Activated CD8-positive, alpha-beta memory T cell treated with anti-CD3 and anti-CD28 coated beads, Interleukin-2, amount 50 U/mL, for 1 hour (primary cell): ENCODE measurements around the gene KCND2.

Experiments used
- DNase-seq: peaks from one replicate; pipeline ENCODE4 v3.0.0-alpha.2; 2020; ENCODE audit errors: extremely low read depth

Gene KCND2

DNA sequence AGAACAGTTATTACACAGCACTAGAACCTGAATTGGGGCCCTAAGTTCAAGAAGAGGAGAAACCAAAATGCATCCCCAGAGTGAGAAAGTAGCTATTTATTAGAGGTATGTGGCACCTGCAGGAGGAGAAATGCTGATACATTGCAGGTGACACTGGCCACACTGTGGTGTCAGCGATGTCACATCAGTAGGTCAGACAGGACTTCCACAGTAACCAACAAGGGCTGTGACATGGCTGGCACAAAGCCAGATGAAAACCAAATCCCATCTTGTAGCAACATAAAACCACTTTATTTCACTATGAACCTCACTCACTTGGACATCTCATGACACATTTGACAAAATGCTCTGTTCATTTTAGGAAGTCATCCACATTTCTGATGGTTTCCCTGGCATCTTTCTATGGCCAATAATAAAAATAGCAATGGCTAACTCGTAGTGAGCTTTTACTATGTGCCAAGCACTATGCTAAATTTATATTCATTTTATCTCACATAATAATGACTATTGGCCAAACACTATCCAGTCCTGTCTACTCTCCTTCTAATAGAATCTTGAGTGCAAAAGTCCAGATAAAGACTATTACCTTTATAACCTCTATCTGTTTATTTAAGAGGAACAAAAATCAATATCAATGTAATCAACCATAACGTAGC, 430.7 kb downstream of the KCND2 start:
- DNase-seq, result no peak

DNA sequence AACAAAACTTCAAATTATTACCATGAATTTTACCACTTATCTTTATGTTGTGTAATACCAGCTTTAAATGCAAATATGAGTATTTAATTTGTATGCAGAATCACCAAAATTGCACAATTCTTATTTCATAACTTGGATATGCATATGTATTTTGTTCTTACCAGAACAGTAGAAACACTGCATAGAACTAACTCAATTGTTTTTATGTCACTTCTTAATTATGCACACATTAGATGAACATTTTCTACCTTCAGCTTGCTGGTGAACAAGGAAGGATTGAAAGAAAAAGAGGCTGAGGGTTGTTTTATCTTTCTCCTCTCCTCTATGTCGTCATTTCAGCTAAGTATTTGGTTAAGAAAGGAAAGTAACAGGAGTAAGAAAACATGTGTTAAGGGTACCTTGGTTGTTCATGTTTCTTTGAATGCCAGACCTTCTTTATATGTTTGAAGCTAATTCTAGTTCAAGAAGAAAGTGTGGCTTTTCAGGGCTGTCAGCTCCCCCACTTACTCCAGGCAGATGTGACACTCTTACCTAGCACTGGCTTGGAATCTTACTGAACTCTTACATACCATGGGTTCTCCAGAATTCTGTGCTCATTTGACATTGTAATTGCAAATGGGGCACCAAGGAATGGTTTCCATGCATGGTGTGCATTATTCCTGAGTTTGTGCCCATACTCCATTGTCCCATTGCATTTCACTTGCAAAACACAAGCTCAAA, 436.4 kb downstream of the KCND2 start:
- DNase-seq, result no peak

DNA sequence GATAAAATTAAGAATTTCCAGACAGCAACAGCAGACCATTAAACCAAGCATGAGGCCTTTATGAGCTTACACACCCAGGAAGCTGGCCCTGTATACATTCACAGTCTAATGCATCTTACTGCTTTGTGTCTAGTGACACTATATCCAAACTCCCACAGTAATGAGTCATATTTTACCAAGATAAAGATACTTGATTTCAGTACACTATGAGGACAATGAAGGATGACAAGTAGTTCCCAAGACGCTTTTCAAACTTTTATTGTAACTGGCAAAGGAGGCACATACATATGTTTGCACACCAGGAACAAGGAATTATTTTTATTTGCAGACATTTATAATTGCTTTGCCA, 437.0 kb downstream of the KCND2 start:
- DNase-seq, result no peak

DNA sequence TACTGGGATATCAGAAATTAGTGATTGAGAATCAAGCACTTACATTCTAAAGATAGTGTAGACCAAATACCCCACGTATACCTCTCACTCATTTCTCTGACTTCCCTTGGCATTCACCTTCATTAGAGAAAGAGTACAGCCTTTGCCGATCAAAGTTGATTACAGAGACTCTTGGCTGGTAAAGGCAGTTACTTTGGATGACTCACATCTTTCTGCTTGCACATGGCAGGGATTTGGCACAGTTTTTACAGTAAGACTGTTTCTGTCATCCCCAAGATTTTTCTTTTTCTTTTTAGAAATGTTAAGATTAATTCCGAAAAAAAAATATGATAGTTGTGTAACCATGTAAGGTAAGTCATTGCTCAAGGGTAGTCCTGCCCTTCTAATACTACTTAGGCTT, 442.0 kb downstream of the KCND2 start:
- DNase-seq, result no peak

DNA sequence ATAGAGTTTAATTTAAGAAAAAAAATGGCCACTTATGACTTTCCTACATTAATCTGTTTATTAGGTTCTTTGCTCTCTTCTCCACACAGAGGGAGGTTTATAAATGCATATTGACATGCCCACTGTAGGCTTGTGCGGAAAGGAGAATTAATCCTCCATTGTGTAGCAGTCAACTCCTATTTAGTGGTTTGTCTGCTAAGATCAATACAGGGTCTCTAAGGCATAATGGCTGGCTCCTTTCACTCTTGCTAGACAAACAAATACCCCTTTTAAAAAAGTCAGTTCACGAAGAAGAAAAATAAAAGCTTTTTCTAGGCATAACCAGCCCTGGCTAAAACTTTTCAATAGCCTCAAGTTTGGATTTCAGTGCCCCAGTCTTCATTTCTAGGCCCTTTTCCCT, 443.3 kb downstream of the KCND2 start:
- DNase-seq, result no peak

DNA sequence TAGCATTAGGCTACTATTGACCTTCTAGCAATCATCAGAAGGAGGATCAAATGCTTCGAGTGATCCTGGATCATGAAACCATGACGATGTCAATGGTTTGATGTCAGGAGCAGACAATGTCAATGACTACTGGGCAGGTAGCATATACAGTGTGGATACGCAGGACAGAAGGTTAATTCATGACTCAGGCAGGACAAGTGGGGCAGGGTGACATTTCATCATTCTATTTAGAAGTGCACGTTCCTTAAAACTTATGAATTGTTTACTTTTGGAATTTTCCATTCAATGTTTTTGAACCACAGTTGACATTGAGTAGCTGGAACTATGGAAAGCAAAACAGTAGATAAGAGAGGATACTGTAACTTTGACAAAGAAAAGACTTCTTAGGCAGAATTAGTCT, 444.2 kb downstream of the KCND2 start:
- DNase-seq, result no peak

DNA sequence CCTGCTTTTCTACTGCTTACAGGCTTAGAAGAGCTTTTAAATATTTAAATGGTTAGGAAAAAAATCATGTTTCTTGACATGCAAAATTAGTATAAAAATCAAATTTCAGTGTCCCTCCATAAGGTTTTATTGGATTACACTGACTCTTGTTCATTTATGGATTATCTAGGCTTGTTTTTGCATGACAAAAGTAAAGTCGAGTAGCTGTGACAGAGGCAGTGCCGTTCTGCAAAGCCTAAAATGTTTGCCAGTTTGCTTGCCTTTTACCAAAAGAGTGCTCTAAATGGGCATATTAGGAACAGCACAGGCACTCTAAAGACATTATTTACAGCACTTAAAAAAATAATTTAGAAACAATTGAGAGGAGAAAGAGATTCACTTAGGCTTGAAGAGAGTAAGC, 445.4 kb downstream of the KCND2 start:
- no peak for DNase-seq

DNA sequence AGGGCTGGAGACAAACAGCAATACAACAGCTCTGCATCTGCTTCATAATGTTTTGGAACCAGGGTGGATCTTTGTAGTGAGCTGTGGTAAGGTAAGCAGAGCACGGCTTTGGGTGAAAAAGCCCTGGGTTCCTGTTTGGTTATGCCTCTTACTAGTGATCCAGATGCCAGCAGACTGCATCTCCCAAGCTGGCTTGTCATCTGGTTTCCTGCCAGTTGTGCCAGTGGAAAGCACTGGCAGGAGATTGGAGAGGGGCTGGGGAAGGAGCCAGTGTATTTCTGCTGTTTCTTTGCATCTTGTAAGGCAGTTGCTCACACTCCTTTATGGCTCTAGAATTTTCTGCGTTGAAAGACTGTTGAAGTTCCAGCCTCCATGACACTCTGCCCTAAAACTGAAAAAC, 447.3 kb downstream of the KCND2 start:
- DNase-seq, result no peak

DNA sequence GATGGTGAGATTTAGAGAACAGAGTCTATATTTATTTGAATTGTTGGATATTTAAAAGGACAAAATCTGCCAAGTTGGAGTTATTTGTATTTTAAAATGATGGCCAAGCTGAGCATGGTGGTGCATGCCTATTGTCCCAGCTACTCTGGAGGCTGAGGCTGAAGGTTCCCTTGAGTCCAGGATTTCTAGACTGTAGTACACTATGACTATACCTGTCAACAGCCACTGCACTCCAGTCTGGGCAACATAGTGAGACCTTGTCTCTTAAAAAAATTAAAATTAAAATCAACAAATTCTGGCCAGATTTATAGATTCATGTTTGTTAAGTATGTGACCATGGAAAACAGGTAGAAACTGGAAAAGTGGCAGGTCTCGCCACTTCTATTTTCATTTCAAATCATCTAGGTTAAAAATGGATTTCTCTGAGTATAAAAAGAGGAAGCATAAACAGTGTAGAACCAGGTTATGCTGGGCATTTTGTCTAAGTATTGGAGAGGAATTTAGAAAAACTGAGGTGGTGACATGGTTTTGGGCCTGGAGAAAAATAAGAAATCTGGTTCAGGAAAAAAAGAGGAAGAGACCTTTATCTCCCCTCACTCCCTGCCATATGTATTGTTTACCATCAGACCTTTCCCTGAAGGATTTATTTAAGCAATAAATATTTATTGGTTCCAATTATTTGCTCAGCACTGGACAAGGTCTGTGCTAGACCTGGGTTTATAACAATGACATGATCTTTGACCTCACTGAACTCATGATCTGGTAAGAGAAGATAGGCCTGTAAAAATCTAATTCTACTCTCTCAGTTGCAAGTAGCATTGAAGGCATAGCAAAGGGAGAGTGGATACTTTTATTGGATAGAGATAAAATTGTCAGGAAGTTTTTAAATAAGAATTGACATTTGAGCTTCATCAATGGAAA, 450.8 kb downstream of the KCND2 start:
- no peak for DNase-seq

DNA sequence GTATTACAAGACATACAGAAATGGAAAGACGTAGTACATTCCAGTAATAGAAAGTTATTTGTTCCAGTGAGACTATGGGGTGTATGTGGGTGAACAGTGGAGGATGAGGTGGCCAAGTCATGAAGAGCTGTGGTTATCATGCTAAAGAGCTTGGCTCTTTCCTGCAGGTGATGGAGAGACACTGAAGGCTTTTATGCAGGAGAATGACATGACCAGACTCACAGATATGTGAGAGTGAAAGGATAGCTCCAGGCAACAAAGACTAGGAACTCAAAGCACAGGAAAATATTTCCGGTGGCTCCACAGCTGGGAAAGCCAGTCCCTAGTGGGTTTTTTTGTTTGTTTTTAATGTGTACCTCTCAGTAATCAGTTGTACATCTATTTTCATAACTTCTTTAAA, 451.5 kb downstream of the KCND2 start:
- DNase-seq, result no peak

DNA sequence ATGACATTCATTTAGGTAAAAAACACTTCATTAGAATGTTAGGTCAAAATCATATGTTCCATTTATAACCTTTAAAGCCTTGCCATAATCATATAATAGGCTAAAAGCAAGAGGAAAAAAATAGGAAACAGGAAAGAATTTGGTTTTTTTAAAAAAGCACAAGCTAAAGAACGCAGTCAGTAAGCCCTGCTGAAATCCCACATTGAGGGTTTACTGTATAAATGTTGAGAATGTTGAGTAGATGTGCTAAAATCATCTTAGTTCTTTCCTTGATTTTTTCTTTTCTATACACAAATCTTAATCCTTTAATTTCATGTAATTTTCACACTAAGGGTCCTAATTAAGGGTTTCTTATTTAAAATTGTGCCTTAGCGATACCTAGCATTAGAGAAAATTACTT, 452.0 kb downstream of the KCND2 start:
- no peak for DNase-seq

DNA sequence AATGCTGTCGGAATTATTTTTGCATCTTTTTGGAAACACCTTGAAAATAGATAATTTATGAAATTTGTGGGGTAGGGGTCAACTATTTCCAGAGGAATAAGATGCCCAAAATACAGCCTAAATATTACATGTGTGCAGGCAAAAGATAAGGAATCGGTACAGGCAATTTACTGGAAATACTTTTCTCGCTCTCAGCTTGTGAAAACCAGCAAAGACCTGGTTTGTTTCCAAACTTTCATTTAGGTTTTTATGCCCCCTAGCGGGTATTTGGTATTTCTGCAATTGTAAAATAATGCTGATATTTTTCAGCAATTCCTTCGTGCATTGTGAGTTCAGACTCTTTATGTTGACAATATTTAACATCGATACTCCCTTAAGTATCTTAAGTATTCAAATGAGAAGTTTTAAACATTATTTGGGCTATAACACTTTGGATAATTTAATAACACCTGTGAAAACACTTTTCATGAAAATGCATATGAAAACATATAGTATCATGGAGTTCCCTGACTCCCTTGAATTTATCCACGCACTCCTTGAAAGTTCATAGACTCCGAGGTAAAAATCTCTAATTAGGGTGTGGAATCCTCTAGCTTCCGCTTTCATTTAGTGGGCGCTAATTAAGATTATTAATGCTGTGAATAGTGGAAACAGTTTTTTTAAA, 452.5 kb downstream of the KCND2 start:
- DNase-seq, result no peak

DNA sequence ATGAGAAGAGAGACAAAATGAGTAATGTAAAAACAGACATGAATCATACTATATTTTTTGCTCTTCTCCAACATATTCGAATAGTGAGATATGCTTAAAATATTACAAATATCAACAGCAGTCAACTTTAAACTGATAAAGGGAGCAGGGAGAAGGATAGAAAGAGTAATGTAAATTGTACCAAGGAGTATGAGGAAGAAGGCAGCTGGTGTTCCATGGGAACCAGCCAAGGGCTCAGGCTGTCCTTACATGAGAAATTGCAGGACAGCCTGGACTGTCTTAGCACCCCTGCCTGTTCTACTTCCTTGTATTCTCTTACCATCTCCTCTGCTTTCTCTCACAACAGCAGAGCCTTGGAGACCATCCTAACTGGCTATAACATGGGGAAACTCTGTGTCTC, 456.3 kb downstream of the KCND2 start:
- DNase-seq, result no peak

DNA sequence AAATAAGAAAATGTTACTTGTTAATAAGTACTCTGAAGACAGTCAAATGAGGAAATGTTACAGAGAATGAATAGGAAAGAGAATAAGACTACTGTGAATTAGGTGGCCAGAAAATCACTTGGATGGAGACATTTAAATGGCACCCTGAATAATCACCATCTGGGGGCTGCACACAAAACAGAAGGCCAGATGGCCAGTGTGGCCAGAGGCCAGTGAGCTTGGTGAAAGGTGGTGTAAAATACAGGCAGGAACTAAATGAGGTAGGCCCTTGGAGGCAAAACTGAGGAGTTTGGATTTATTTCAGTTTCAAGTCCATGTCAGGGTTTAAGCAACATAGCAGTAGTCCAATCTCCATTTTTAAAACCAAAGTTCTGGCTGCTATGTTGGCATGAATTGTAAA, 458.3 kb downstream of the KCND2 start:
- no peak for DNase-seq

DNA sequence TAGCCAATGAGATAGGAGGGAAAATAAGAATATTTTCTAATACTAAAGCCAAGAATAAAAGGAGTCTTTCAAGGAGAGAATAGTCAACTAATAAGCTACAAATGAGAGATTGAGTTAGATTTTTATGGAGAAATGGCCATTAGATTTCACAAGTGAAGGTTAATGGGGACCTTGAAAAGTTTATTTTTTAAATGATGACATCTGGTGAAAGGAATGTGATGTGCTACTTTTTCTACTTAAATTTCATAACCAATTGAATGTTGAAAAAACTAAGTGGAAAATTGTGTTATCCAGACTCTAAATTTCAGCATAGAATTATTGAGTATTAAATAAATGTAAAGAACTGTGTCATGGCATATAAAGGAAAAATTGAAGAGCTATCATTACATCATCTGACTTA, 459.3 kb downstream of the KCND2 start:
- DNase-seq, result no peak

DNA sequence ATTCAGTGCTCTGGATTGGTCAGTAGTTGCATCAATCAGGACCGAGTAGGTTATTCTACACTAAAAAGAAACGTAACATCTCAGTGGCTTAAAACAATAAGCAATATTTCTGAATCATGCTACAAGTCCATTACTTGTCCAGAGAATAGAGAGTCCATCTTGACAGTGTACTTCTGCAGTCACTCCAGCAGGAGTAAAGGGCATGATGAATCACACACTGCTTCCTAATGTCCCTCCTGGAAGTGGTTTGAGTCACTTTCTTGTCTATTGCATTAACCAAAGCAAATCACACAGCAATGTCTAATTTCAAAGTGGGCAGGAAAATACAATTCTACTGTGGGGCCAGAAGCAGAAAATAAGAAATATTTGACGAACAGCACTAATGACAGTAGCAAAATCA, 460.2 kb downstream of the KCND2 start:
- no peak for DNase-seq

DNA sequence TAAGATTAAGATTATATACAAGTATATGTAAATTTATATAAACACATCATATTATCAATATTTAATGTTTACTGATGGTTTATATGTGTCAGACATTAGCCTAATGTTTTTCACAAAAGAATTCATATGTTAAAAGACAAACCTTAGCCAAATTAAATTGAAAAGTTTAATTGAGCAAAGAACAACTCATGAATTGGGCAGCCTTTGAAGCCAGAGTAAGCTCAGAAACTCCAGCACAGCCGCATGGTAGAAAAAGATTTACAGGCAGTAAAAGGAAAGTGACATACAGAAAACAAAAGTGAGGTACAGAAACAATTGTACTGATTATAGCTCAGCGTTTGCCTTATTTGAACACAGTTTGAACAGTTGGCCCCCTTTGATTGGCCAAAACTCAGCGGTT, 460.9 kb downstream of the KCND2 start:
- no peak for DNase-seq

DNA sequence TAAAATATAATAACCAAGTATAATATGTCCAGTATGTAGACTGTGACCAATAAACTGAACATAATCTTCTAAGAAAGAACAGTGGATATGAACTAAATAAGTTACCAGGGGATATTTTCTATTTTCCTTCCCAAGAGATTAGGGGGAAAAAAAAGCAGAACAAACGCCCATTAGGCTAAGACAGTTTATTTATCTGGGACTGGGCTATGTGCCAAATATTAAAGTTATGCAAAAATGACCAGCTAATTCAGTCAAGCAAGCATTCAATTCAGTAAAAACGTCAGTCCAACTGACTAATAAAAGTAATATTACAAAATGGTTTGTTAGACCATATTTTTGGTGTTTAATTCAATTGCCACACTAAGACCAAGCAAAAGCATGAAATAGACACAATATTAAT, 462.8 kb downstream of the KCND2 start:
- no peak for DNase-seq

DNA sequence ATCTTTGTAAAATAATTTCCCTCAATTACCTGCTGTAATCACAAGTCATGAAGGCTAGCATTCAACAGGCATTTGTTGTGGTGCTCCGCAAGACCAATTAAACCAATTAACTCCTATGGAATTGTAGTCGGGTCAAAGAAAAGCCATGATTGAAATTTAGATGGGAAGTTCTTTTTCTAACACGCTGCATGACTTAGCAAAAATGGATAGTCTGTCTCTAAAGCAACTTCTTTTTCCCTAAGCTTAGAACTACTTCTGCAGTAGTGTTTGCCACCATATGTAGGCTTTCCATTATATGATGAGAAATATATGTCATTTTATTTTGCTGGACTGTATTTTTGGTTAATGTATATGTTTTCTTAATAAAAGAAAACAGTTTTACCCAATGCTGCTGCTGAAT, 465.8 kb downstream of the KCND2 start:
- no peak for DNase-seq

DNA sequence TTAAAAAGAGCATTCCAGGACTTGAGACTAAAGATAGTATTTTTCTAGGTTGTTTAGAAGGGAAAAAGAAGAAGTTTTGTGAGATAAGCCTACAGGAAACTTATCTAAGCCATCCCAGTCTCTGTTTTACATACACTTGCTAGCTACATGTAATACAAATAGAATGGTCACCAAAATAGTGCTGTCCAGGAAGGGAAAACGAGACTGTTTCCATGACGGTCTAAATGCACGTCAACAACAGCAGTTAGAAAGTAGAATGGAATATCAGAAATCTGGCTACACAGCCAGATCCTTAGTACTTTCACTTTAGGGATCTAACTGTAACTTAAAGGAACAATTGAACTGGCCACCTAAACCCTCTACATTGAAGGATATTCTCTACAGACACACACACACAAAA, 467.4 kb downstream of the KCND2 start:
- DNase-seq, result no peak

DNA sequence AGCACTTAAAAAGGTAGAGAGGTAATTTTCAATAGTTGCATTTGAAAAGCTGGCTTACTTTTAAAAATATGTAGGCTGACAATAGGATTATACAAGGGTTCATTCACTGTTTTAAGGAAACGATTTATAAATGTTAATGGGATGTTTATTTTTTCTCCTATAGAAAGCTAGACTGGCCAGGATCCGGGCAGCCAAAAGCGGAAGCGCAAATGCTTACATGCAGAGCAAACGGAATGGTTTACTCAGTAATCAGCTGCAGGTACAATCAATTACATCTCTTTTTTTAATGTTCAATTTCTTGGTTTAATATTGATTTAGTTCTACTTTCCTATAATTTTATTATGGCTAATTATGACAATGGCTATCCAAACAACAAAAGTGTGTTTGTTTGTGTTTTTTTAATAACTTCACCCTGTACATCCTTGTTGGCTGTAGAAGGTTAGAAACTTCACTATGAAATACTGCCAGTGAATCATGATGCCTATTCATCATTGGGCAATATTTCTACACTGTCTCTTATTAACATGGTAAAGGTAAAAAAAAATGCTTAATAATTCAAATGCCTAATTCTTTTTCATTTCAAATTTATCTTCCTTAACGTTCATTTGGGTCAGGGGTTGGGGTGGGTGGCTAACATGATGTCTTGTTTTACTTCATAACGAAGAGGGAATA, 468.5 kb downstream of the KCND2 start:
- no peak for DNase-seq

DNA sequence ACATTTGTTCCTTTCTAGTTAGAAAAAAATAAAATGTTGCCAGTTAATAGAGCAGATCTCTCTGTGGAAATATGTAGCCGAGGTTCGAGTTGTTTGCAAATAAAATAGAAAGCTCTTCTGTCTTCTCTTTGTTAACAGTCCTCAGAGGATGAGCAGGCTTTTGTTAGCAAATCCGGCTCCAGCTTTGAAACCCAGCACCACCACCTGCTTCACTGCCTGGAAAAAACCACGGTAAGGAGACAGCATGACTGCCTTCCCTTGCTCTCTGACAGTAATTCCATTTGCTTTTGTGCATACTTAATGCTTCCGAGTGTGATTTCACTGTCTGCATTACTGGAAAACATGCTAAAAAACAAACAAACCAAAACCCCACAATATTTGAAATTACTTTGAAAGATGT, 469.4 kb downstream of the KCND2 start:
- DNase-seq, result no peak
